Neural crest cell (in vitro differentiated cells): ENCODE data around the gene KCNMA1. TPM values are rescaled to one million over a fixed set of nuclear protein-coding genes. Genes with fewer than 3 reads are reported as not detected.

ENCODE experiments used
- DNase-seq: peaks from one replicate; pipeline ENCODE4 v3.0.0; 2021; ENCODE audit warnings: low read depth, mixed read lengths, low spot score
- H3K27ac Mint-ChIP-seq: one replicate; pipeline ENCODE4 v1.8.0; 2021; ENCODE audit warnings: mild to moderate bottlenecking, mixed read lengths; ENCODE audit not compliant: unreplicated experiment
- H3K27me3 Mint-ChIP-seq: 2 replicates; pipeline ENCODE4 v1.8.0; 2021; ENCODE audit warnings: low read depth, mild to moderate bottlenecking, mixed read lengths
- H3K36me3 Mint-ChIP-seq: 2 replicates; pipeline ENCODE4 v1.8.0; 2021; ENCODE audit warnings: low read depth, mild to moderate bottlenecking, mixed read lengths
- H3K4me1 Mint-ChIP-seq: 2 replicates; pipeline ENCODE4 v1.8.0; 2021; ENCODE audit warnings: mixed read lengths
- H3K4me3 Mint-ChIP-seq: one replicate; pipeline ENCODE4 v1.8.0; 2021; ENCODE audit warnings: mild to moderate bottlenecking, mixed read lengths
- H3K9me3 Mint-ChIP-seq: 2 replicates; pipeline ENCODE4 v1.8.0; 2021; ENCODE audit warnings: mixed read lengths
- CTCF ChIP-seq: fragments of 200-600 bp; sonication (generic); conservative IDR thresholded peaks from 2 replicates; pipeline ENCODE4 v1.5.0; 2021; ENCODE audit warnings: antibody characterized with exemption, mild to moderate bottlenecking
- total RNA-seq: library from RNA; stranded (reverse); gene quantifications from 2 replicates; pipeline ENCODE4 v1.2.1, GENCODE V29; 2021

Gene KCNMA1
- total RNA-seq, 1 donor from 2014 or later, result 1.7 TPM

DNA sequence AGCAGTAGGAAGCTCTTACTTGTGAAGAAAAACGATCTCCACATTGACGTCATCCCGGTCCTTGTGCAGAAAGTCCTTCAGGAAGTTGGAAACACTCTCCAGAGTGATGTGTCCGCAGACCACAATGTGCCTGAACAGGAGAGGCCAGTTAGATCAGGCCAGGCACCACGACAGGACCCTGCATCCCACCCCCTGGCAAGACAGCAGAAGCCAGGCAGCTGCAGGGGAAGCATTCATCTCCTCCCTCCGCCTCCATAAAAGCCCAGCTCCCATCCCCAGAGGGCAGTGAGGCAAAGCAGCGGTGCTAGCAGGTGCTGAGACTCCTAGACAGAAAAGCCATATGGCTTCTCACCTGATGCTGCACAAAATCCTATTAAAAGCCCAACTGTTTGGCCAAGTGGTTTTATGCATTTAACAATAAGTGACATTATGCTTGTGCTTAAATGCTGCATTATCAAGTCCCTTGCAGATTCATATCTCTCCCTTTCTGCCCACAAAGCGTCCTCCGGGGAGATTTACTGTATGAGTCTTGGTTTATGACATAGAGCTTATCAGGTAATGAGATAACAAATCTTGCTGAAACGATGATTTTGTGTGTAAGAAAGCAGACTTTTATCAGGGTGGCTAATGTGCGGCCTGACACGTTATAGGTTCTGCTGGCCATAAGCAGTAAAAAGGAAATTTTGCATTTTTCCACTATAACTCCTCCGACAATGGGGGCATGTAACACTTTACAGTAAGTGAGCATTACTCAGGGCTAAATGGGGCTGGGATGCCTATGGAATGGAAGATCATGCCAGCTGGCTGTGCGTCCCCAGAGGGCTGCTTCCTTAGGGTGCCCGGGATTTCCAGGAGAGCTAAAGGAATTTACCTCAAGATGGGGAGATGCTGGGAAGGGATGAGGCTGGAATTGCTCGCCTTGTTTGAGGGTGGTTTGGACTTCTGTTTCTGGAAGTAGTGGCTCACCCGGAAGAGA, 546.9 kb downstream of the KCNMA1 start:
- H3K4me3 Mint-ChIP-seq, result no peak overlapping the region
- no peaks in the 10 kb centered on the region for H3K36me3 Mint-ChIP-seq
- no peaks in the 10 kb centered on the region for H3K4me1 Mint-ChIP-seq
- no peaks in the 10 kb centered on the region for H3K27me3 Mint-ChIP-seq
- no peak for DNase-seq
- H3K9me3 Mint-ChIP-seq, result no peaks in the 10 kb centered on the region
- no peak overlapping the region for H3K27ac Mint-ChIP-seq
- no peak for TF ChIP-seq CTCF

DNA sequence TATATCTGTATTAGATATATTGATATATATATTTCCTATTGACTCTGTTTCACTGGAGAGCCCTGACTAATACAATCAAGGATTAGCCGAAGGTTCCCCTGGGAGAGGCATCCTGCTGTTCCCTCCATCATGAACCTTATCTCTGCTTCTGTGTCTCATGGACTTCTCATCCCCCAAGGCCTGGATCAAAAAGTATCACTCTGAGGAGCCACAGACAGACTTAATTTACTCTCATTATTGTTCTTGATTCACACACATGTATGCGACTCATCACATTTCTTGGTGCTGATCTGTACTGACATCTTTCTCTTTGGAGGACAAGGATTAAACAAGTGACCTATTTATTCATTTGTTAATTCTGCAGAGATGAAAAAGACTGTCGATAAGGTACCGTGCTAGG, 550.2 kb downstream of the KCNMA1 start:
- Mint-ChIP-seq H3K4me1 (no peaks in the 10 kb centered on the region), H3K4me3 (no peak overlapping the region), H3K9me3 (no peaks in the 10 kb centered on the region), H3K27ac (no peak overlapping the region), H3K36me3 (no peaks in the 10 kb centered on the region), H3K27me3 (no peaks in the 10 kb centered on the region)
- no peak for DNase-seq
- no peak for TF ChIP-seq CTCF

DNA sequence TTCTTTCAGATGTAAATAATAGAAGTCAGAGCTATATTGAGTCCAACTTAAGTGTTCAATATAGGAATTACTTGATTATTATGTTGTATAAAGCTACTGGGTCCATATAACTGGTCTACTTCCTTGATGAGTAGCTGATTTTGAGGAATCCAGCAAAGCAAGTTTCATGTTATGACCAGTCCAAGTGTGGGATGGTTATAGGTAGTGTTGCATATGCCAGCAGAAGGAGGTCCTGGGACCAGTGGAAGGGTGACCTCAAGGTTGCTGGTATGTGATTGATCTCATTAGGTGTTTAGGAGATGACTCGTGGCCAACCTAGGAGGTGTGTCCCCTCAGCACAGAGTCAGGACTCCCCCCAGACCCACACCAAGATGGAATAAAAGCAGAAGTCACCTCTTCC, 551.5 kb downstream of the KCNMA1 start:
- no peak for DNase-seq
- no peaks in the 10 kb centered on the region for H3K27me3 Mint-ChIP-seq
- no peaks in the 10 kb centered on the region for H3K36me3 Mint-ChIP-seq
- H3K27ac Mint-ChIP-seq, result no peak overlapping the region
- TF ChIP-seq CTCF, result no peak
- H3K4me3 Mint-ChIP-seq, result no peak overlapping the region
- peaks cover 6% of the 10 kb centered on the region for H3K4me1 Mint-ChIP-seq
- no peaks in the 10 kb centered on the region for H3K9me3 Mint-ChIP-seq

DNA sequence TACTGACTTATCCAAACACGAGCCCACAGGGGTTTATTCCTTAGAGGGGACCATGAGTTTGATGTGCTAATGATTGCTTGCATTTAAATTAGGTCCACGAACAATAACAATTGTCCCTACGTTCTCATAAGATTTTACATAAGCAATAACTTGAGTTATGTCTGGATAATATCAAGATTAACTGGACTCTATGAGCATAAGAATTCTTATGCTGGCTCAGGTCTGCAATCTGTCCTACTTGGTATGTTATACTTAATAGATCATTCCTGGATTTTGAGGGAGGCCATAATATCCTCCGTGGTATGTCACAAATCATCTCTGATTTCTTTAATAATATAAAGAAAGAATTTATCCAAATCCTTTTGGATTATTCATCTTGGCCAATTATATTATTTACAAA, 552.3 kb downstream of the KCNMA1 start:
- Mint-ChIP-seq H3K27me3 (no peaks in the 10 kb centered on the region), H3K4me3 (no peak overlapping the region), H3K4me1 (peaks cover 14% of the 10 kb centered on the region), H3K36me3 (no peaks in the 10 kb centered on the region), H3K27ac (no peak overlapping the region), H3K9me3 (no peaks in the 10 kb centered on the region)
- no peak for DNase-seq
- TF ChIP-seq CTCF, result no peak

- H3K27ac Mint-ChIP-seq, result no peak overlapping the region
Measured at GRCh38 chr10:77084431-77085144, 553.0 kb downstream of the KCNMA1 start.

More at GRCh38 chr10:77084431-77085144, 553.0 kb downstream of the KCNMA1 start:
- Mint-ChIP-seq H3K27me3 (no peaks in the 10 kb centered on the region), H3K4me3 (no peak overlapping the region), H3K36me3 (no peaks in the 10 kb centered on the region), H3K4me1 (peaks cover 19% of the 10 kb centered on the region), H3K9me3 (no peaks in the 10 kb centered on the region)
- no peak for TF ChIP-seq CTCF
- no peak for DNase-seq
